Brain microvascular endothelial cell (primary cell): ENCODE data around the gene CFAP92.

Experiments used
- DNase-seq: peaks from one replicate; pipeline ENCODE4 v3.0.0-alpha.2; 2020
- H3K27ac ChIP-seq: fragments of 250-450 bp; sonication (Bioruptor Pico); 2 replicates; pipeline ENCODE4 v1.5.1; 2020; ENCODE audit warnings: mild to moderate bottlenecking, moderate library complexity
- H3K27me3 ChIP-seq: fragments of 250-450 bp; sonication (Bioruptor Pico); replicated peaks from 2 replicates; pipeline ENCODE4 v1.5.1; 2020; ENCODE audit warnings: mild to moderate bottlenecking
- H3K36me3 ChIP-seq: fragments of 250-450 bp; sonication (Bioruptor Pico); replicated peaks from 2 replicates; pipeline ENCODE4 v1.5.1; 2020; ENCODE audit warnings: mild to moderate bottlenecking
- H3K4me3 ChIP-seq: 2 replicates; pipeline ENCODE4 v1.5.1; 2011; ENCODE audit warnings: low read depth, mild to moderate bottlenecking, control low read depth, low read length, moderate library complexity
- CTCF ChIP-seq: IDR thresholded peaks from 2 replicates; pipeline ENCODE4 v1.5.1; 2011; ENCODE audit warnings: low read depth, mild to moderate bottlenecking, moderate library complexity, low read length, control low read depth, inconsistent platforms; ENCODE audit errors: missing control alignments
- in situ Hi-C: cut with HindIII; loops from 2 replicates; pipeline ENCODE4 v1.10.0; 2017; ENCODE audit warnings: low sequenced_read_pairs, low pct_ligation_motif_present

CFAP92 gene

GRCh38 chr3:128902426-128902825 is 91.5 kb downstream of the CFAP92 start:
- Histone ChIP-seq H3K36me3 (peaks cover 80% of the 10 kb centered on the region), H3K27me3 (no peaks in the 10 kb centered on the region), H3K27ac (no peak overlapping the region), H3K4me3 (no peak overlapping the region)
- TF ChIP-seq CTCF: no peak
- no peak for DNase-seq
- in situ Hi-C loops: no loop called here

DNA sequence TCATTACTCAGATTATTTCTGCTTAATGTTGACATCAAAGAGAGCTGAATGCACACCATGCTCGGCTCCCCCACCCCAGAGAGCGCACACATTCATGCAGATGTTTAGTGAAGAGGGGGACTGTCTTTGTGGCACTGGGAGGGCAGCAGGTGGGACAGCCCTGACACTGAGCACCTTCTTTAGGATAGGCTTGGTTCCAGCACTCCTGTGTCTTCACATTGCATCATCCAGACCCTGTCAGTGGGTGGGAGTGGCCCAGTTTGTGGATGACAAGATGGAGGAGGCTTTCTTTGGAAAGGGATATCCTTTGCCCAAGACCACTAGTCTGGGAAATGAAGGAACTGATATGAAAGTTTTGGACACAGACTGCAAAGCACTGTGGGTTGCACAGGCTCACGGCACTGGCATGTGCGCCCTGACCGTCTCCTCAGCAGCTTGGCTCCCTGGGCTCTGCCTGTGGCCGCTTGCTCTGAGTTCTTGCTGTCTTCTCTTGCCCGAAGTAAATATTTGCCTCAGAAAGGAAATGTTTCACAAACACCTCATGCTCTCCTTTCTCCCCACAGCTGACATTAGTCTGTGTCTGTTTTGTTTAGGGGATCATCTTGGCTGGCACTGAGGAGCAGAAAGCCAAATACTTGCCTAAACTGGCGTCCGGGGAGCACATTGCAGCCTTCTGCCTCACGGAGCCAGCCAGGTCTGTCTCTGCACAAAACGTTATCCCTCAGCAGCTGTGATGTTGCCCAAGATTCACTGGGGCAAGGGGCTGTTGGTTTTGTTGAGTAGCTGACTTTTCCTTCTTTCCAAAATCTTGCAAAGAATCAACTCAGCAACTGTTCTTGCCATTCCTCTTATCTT is 97.8 kb downstream of the CFAP92 start:
- DNase-seq: no peak
- TF ChIP-seq CTCF: no peak
- in situ Hi-C loops: no loop called here
- Histone ChIP-seq H3K4me3 (no peak overlapping the region), H3K36me3 (peaks cover 59% of the 10 kb centered on the region), H3K27me3 (no peaks in the 10 kb centered on the region), H3K27ac (no peak overlapping the region)

DNA sequence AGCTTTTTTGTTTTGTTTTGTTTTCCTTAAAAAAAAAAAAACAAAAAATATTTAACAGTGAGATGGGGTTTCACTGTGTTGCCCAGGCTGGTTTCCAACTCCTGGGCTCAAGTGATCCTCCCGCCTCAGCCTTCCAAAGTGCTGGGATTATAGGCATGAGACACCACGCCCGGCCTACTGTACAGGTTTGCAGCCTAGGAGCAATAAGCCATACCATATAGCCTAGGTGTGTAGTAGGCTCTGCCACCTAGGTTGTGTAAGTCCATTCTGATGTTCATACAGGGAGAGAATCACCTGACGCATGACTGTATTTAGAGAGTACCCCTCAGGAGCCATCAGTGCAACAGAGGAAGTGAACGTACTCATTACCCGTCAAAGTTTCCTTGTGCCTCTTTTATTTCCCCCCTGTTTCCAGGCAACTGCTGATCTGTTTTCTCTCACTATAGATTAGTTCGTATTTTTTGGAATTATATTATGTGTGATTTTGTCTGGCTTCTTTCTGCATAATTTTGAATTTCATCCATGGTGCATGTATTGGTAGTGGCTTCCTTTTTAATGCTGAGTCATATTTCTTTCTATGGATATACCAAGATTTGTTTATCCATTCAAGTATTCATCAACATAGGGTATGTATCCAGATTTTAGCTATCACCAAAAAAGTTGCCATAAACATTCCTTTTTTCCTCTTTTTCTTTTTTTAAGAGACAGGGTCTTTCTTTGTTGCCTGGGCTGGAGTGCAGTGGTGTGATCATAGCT is 104.6 kb downstream of the CFAP92 start:
- H3K36me3 ChIP-seq: peaks cover 17% of the 10 kb centered on the region
- in situ Hi-C loops: no loop called here
- no peak overlapping the region for H3K4me3 ChIP-seq
- H3K27ac ChIP-seq: no peak overlapping the region
- TF ChIP-seq CTCF: no peak
- no peak for DNase-seq
- H3K27me3 ChIP-seq: no peaks in the 10 kb centered on the region

GRCh38 chr3:128884992-128885391 is 108.9 kb downstream of the CFAP92 start:
- TF ChIP-seq CTCF: no peak
- DNase-seq: no peak
- H3K27ac ChIP-seq: no peak overlapping the region
- peaks cover 5% of the 10 kb centered on the region for H3K36me3 ChIP-seq
- in situ Hi-C loops: no loop called here
- H3K4me3 ChIP-seq: no peak overlapping the region
- no peaks in the 10 kb centered on the region for H3K27me3 ChIP-seq

GRCh38 chr3:128882719-128883118 is 111.2 kb downstream of the CFAP92 start:
- H3K27ac ChIP-seq: no peak overlapping the region
- H3K27me3 ChIP-seq: no peaks in the 10 kb centered on the region
- DNase-seq: no peak
- H3K36me3 ChIP-seq: peaks cover under 1% of the 10 kb centered on the region
- no peak for TF ChIP-seq CTCF
- H3K4me3 ChIP-seq: no peak overlapping the region
- in situ Hi-C loops: no loop called here
